HG02798 (cell line): ENCODE results near the gene SPAG9.

Experiments
- ATAC-seq: cut with Tn5 transposase; IDR thresholded peaks from one replicate; pipeline ENCODE4 v1.9.1; 2021; ENCODE audit warnings: mild to moderate bottlenecking; ENCODE audit not compliant: unreplicated experiment, poor library complexity

SPAG9 gene

DNA sequence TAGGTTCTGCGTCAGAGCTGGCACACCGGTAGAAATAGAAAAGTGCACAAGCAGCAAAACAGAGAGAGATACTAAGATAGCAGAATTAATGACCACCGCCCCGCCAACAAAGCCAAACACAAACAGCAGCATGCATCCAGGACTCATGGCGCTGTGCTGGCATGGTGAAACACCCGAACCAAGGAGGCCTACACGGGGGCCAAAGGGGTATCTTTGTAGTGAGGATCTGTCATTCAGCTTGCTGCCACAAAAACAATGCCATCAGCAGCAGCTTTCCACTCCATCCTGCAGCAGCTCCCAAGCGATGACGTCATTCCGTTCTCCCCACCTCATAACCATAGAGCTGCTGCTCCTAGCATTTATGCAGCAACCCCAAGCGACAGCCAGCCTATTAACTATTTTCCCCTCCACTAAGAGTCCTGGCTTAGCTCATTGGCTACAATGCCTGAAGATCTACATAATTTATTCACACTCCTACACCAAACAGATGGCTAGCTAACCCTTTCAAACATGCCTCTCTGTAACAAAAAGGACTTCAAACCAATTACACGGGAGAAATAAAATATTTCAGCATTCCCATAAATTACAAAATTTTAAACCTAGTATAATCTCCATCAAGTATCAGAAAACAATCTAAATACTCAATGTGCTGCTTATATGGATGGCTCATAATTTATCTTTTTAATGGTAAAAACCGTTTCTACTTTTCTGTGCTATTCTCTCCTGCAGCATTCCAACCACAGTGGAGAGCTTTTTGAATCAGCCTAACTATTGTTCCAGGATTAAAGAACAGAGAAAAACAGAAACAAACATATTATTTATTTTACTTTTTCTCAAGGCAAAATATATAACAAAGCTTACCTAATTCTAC is 73.9 kb downstream of the SPAG9 start:
- no peak for ATAC-seq

DNA sequence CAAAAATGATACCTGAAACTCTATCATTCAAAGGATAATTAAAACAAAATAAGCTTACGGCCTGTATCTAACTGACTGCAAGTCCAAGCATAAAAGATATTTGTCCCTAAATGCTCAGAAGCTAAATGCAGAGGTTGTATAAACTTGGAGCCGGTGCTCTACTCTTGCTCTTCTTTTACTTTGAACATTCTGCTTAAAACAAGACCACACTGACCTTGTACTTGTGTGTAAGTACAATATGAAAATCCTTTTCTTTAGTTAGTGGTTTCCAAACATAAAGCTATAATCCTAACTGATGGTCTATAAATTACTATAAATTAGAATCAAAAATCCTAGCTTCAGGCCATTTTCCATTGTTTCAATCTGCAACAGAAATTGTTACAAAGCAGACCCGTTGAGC is 74.6 kb downstream of the SPAG9 start:
- no peak for ATAC-seq

GRCh38 chr17:51045621-51046020 is 75.0 kb downstream of the SPAG9 start:
- no peak for ATAC-seq

DNA sequence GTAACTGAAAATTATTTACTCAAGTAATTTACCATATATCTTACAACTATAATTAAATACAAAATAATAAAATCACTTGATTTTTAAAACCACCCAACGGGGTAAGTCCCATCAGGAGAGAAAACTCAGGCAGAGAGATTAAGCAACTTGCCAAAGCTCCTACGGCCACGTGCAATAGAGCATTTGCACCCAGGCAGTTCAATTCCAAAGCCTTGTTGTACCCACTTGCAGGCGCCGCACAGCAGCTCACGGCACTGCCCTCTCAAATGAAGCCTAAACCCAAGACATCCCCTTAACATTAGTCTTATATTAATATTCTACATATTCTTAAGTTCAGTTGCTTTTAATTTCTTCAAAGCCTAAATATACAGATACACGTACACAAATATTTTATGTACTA is 75.7 kb downstream of the SPAG9 start:
- ATAC-seq: no peak

GRCh38 chr17:51036084-51036483 is 84.6 kb downstream of the SPAG9 start:
- ATAC-seq: no peak

- ATAC-seq: no peak
Observed at GRCh38 chr17:51035431-51035830, 85.2 kb downstream of the SPAG9 start.

DNA sequence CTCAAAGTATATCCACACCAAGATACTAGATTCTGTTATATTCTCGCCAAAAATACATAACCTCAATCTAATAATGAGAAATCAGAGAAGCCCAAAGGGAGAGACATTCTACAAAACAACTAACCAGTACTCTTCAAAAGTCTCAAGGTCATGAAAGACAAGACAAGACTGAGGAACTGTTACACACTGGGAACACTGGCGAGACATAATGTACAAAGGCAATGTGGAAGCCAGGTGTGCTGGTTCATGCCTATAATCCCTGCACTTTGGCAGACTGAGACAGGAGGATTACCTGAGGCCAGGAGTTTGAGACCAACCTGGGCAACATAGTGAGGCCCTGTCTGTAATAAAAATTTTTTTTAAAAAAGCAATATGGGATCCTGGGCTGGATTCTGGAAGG is 85.9 kb downstream of the SPAG9 start:
- no peak for ATAC-seq

- ATAC-seq: no peak
Observed at GRCh38 chr17:51032850-51033249, 87.8 kb downstream of the SPAG9 start.

DNA sequence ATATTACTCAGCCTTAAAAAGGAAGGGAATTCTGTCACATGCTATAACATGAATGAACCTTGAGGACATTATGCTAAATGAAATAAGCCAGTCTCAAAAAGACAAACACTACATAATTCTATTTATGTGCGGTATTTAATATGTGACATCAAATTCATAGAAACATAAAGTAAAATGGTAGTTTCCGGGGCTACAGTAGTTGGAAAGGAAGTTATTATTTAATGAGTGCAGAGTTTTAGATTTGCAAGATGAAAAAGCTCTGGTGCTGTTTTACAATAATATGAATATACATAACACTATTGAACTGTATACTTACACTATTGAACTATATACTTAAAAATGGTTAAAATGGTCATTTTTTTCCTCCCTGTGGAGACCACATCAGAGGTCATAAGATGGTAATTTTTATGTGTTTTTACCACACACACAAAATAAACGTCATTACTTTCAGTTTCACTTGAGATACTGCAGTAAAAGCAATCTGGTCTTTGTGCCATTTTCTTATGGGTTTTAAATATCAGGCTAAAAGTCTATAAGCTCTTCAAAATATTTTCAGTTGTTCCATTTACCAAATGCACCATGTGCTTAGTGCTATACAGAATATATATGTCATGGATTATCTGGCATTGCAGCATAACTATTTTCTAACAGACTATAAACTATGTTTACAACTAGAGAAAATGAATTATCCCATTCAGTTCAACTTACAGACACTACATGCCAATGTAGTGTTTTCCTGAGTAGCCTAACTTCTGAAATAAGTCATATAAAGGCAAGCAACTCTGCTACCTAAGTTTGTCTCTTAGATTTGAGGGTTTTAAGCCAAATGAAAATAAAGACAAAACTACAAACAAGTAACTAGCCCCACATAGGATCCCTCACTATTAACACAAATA is 90.9 kb downstream of the SPAG9 start:
- ATAC-seq: peak; percentile 46

DNA sequence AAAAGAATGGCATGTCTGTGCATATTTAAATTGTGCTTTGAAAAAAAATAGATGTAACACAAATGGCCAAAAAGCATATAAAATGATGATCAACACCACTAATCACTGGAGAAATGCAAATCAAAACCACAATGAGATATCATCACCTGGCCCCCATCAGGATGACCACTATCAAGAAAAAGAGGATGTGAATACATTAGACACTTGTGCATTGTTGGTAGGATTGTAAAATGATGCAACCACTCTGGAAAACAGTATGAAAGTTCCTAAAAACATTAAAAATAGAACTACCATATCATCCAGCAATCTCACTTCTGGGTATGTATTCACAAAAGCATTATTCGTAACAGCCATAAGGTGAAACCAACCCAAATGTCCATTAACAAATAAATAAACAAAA is 91.5 kb downstream of the SPAG9 start:
- no peak for ATAC-seq

DNA sequence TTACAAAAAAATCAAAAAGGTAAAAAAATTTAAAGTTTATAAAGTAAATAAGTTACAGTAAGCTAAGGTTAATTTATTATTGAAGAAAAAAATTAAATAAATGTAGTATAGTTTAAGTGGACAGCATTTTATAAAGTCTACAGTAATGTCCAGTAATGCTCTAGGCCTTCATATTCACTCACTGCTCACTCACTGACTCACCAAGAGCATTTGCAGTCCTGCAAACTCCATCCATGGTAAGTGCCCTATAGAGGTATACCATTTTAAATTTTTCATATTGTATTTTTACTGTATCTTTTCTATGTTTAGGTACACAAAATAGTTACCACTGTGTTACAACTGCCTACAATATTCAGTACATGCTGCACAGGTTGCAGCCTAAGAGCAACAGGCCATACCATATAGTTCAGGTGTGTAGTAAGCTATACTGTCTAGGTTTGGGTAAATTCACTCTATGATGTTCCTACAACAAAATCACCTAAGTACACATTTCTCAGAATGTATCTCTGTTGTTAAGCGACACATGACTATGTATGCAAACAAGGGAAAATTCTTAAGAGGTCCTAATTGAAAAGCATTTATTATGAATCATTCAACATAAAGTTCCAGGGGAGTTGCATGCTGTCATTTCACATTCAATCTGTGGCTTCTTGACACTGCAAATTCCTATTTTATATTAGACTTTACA is 92.3 kb downstream of the SPAG9 start:
- no peak for ATAC-seq

- no peak for ATAC-seq
Observed at GRCh38 chr17:51018541-51018940, 102.1 kb downstream of the SPAG9 start.

DNA sequence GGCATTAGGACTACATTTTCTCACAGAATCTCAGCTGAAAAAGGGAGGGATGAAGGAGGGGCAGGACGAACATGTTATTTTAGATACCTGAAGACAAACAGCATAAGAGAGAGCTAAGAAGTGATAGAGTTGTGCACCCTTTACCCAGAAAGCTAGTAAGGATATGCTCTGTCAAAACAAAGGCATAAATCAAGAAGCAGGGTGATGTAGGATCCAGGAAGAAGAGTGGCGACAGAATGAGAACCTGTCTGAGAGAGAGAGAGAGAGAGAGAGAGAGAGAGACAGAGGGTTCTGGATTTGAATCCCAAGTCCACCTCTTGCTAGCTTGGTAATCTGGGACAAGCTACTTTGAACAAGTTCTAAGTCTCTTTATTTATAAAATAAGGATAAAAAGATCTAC is 103.4 kb downstream of the SPAG9 start:
- ATAC-seq: no peak

- no peak for ATAC-seq
Observed at GRCh38 chr17:51016099-51016498, 104.6 kb downstream of the SPAG9 start.

- no peak for ATAC-seq
Observed at GRCh38 chr17:51015145-51015558, 105.5 kb downstream of the SPAG9 start.

- no peak for ATAC-seq
Observed at GRCh38 chr17:51014129-51014528, 106.5 kb downstream of the SPAG9 start.

GRCh38 chr17:51013322-51013721 is 107.3 kb downstream of the SPAG9 start:
- no peak for ATAC-seq

DNA sequence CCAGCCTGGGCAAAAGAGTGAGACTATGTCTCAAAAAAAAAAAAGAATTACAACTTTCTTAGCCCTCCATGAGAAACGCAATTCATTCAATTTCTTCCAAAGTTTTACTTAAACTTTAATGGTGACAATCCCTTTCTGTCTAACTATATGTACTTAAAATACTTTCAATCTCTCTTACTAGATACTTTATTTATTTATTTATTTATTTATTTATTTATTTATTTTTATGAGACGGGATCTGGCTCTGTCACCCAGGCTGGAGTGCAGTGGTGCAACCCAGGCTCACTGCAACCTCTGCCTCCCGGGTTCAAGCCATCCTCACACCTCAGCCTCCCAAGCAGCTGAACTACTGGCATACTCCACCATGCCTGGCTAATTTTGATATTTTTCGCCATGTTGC is 108.1 kb downstream of the SPAG9 start:
- ATAC-seq: no peak

DNA sequence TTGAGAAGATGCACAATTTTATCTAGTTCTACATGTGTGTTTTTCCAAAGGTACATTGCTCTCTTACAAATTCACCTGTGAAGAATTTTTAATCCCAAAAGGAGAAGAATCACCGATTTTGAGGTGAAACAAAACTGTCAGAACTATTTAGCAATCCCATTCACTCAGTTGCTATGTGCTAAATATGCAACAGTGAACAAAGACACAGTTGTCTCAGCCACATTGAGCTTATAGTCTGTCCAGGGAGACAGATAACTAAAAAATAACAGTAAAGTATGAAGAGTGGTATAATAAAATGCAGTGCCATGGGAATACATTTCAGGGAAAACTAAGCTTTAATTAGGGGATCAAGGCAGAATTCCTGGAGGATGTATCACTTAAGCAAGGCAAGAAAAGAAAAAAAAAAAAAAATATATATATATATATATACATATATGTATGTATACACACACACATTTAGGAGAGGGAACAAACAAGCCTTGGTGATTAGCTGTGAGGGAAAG is 110.4 kb downstream of the SPAG9 start:
- no peak for ATAC-seq

GRCh38 chr17:51006601-51007000 is 114.1 kb downstream of the SPAG9 start:
- no peak for ATAC-seq

- ATAC-seq: no peak
Observed at GRCh38 chr17:51005768-51006167, 114.9 kb downstream of the SPAG9 start.
